Measurements from ENCODE around the gene ARID3C.

The ARID3C gene

DNA sequence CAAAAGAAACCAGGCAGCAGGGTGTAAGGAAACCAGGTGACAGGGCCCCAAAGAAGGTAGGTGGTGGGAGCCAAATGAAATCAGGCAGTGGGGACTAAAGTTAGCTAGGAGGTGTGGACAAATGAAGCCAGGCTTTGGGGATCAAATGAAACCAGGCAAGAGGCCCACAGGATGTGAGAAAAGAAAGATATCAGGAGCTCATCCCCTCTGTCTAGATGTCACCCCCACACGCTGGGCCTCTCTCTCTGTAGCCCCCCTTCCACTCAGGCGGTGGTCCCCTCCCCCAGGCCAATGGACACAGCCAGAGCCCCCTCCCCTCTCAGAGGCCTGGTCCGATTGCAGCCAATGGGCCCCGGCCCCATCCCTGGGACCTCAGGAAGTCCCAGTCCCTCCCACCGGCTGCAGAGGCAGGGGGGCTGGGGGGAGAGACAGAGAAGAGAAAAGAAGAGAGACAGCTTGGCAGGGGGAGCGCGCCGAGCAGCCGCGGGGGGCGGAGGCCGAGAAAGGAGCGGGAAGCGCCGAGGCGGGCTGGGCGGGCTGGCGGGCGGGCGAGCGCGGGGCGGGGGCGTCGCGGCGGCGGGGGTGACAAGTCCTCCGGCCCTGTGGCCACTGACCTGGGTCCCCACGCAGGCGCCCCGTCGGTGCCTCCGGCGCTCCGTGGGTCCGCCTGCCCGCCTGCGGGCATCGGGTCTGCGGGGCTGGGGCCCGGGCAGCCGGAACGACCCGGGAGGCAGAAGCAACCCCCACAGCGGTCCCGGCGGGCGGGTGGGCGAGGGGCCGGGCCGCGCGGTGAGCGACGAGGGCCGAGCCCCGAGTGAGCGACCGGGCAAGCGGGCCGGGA is 51.2 kb downstream of the ARID3C start:
- no peak for DNase-seq (ENCODE audit: low read depth, low spot score)

DNA sequence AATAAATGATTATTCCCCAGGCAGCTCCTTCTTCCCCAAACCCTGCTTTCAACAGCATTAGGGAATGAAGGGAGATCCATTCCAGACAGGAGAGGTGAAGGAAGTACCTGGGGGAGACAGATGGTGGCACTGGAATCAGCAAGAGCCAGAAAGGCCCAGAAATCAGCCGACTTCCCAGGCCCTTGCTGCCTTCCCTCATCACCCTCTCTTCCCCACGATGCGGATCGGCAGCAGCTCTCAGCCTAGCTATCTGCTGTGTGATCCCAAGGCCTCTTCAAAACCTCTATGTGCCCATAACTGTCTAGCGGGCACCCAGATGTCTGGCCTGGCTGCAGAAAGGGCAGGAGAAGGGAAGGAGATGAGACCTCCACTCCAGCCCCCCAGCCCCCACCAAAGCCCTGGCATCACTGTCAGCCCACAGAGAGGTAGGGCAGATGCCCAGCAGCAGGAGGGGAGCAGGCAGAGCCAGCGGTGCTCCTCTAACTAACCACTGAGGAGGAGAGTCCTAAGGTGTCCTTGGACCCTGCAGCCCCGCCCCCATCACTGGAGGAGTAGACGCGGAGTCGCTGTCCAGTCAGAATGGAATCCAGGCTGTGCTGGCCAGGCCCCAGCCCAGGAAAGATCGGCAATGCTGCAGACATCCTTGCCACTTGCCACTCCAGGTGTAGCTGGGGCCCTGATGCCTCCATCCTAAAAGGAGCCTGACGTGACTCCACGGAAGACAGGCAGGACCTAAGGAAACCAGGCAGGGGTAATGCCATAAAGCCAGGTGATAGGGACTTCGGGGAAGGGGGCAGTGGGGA is 52.1 kb downstream of the ARID3C start:
- peak; percentile 50 for DNase-seq (ENCODE audit: low read depth, low spot score)

DNA sequence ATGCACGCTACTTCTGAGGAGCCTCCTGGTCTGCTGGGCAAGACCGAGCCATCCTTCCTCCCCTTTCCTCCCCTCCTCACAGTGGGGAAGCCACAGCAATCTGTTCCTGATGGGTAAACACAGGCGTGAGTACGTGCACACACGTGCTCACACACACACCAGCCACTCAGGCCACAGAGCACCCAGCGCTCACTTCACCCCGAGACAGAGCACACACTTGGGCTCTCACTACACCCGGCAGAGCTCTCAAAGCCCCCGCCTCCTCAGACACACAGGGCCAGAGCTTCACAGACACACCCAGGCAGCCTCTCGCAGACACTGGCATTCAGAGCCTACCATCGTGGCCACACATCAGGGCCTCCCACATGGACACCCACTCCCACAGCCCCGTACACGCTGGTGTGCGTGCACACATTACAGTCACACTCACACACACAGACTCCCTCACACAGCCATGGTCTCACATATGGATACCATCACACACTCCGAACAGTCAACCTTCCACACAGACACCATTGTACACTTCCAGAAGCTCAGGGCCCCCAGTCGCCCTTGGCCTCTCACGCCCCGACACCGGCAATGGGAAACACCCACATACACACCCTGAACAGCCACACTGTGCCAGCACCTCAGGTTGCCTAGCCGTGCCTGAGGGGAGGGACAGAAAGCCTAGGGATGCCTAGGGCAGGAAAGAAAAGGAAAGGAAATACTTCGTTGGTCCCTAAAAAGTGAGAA is 52.8 kb downstream of the ARID3C start:
- DNase-seq (ENCODE audit: low read depth, low spot score): no peak

DNA sequence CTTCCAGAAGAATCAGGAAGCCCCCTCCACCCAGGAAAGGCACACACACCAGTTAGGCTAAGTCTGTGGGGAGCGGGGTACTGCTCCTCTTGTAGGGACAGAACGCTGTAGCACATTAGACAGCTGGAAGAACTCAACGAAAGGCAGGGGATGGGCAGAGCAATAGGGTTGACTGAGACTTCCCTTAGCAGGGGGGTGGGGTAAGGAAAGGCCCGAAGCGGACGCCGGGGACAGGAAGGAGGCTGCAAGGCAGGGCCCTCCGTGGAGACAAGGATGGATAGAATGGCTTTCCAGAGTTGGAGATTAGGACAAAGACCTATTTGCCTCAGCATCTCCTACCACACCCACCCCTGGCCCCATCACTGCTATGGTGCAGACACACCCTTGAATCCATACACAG is 53.6 kb downstream of the ARID3C start:
- no peak for DNase-seq (ENCODE audit: low read depth, low spot score)

DNA sequence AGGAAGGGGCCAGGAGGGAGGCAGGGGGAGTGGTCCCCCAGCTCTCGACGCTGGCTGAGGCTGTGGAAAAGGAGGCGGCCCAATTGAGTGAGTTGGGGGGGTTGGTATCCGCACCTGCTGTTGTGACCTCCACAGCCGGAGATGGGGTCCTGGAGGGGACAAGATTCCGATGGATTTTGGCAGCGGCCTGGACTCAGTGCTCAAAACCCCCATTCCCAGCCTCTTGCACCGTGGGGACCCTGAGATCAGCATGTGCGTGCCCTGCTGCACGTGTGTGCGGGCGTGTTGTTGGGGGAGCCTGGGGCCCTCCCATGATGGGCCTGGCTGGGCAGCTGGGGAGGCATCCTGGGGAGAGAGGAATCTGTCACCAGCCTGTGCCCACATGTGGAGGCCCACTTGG is 54.3 kb downstream of the ARID3C start:
- DNase-seq (ENCODE audit: low read depth, low spot score): no peak

DNA sequence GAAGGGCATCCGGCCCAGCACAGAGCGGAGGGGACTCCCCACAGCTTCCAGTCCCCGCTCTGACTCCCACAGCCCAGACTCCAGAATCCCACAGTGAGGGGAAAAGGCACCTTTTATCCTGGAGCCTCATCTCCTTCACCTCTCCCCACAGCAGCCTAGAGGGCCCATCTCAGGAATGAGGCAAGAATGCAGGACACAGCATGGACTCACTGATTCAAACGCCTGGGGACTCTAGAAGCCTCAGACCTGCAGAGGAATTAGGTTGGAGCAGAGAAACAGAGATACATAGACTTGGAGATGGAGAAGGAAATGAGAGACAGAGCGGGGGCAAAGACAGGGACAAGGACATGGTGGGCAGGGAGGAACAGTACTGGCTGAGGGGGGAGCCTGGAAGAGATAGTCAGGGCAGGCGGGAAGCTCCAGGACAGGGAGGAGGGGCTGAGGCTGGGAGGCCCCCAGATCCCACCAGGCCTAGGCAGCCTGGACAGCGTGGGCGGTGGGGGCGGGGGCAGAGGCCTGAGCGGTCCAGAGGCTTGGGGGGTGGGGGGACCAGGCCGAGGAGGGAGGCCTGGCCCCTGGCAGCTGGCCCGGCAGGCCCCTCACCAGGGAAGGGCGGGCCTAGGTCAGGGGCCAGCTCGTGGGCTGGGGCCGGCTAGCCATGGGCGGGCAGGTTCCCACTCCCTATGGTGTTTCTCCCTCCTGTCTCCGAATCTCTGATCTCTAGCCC is 55.1 kb downstream of the ARID3C start:
- DNase-seq (ENCODE audit: low read depth, low spot score): no peak

DNA sequence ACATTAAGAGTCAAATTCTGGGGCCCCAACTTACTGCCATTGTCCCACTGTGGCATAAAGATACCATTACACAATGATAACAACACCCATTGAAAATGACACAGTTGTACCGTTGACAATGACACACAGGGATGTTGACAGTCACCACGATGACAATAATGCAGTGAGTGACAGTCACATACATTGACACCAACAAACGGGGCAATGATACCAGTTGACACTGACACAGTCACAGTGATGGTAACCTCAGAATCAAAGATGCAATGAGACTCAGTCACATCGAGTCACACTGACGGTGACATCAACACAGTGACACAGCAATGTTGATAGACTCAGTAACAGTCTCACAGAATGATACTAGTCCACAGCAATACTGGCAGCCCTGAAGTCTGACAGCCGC is 56.2 kb downstream of the ARID3C start:
- DNase-seq (ENCODE audit: low read depth, low spot score): no peak

DNA sequence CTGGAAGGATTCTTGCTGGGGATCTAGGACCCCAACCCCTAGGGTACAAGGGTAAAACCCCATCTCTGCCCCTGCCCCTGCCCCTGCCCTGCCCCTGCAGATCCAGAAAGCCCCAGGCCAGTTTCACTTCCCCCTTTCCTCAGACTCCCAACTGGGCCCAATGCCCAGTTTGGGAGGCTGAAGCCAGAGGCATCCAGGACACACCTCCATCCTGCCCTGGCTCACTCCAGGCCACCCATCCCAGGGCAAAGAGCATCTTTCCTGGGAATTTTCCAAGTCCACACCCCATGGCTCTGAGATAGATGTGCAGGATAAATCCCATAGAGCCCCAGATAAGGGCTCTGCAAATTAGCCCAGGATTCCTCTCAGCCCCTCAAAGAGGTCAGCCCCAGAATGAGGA is 56.8 kb downstream of the ARID3C start:
- no peak for DNase-seq (ENCODE audit: low read depth, low spot score)

DNA sequence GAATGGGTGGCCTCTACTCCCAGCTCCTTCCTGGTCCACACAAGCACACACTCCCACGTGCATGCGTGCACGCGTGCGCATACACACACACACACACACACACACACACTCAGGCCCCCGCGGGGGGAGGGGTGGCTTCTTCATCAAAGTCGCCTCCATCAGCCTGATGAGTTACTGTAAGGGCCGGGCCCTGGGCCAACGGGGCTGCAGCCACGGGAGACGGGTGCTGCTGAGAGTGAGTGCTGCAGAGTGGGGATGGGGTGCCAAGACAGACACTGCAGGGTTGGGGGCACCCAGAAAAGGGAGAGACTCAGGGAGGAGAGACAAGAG is 57.4 kb downstream of the ARID3C start:
- no peak for DNase-seq (ENCODE audit: low read depth, low spot score)

Data from astrocyte of the hippocampus (primary cell).